ENCODE results near the gene WDR90. TPM values are rescaled to one million over a fixed set of nuclear protein-coding genes. Genes with fewer than 3 reads are reported as not detected.
A peak's percentile ranks its signal among the peaks of the same experiment; 100 is the strongest.

The WDR90 gene
- total and polyA plus RNA-seq, 2 experiments from 2014 or later, result 8.2 to 16.5 TPM

DNA sequence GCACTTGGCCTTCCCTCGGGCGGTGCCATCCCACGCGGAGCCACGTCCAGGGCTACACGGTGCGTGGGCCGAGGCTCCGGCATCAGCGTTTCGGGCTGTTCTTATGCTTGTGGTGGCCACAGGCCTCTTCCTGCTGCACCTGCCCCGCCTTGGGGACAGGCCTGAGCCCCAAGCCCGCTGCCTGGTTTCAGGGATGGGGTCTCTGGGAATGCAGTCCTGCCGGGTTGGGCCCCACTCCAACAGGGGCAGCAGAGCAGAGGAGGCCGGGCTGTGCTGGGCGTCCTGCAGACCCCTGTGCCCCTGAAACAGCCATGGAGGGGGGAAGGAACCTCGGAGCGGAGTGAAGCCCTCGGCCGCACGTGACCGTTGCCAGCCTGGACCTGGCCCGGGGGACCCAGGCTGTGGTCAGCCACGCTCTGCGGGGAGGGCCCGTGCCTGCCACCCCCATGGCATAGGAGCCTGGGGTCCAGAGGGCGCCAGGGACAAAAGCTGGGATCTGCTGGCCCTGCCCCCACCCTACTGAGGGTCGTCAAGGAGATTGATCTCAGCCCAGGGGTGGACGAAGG is 18.8 kb upstream of the WDR90 start:
- H3K9me2 ChIP-seq (ENCODE audit: insufficient read depth), result no peaks in the 10 kb centered on the region
- TF ChIP-seq EZH2 (IDR thresholded peaks at IDR 0.05; ENCODE audit: insufficient read depth, poor library complexity, severe bottlenecking) (no peak), EZH2phosphoT487 (IDR thresholded peaks at IDR 0.05; ENCODE audit: insufficient read depth, low read depth) (no peak)
- peaks cover 18% of the 10 kb centered on the region for H3K4me1 ChIP-seq (ENCODE audit: insufficient read depth)
- in situ Hi-C loops (cut with MboI), result no loop called here
- H3F3A ChIP-seq (ENCODE audit: insufficient read depth), result 0 out of 2 replicates have a peak, but pooled peaks cover 4% of the 10 kb centered on the region
- peaks cover 9% of the 10 kb centered on the region for H3K79me2 ChIP-seq (ENCODE audit: insufficient read depth)
- no peaks in the 10 kb centered on the region for H3K9me3 ChIP-seq (ENCODE audit: low read depth)
- no peaks in the 10 kb centered on the region for H3K27me3 ChIP-seq (replicated peaks; ENCODE audit: insufficient read depth)
- 42 to 46% methylated on average over 26 to 28 of the region's 29 CpGs for WGBS, 2 experiments (ENCODE audit: low coverage in 1 of 2, low lambda C conversion rate in 2 of 2, missing lambda C conversion rate in 2 of 2)
- H3K4me3 ChIP-seq, result no peak overlapping the region
- no peak overlapping the region for H3K9ac ChIP-seq
- H2AFZ ChIP-seq, result no peak overlapping the region
- no peak overlapping the region for H3K27ac ChIP-seq
- DNase-seq, result peak; percentile 47
- no peaks in the 10 kb centered on the region for H4K20me1 ChIP-seq (ENCODE audit: insufficient read depth)
- no peaks in the 10 kb centered on the region for H3K36me3 ChIP-seq (ENCODE audit: low read depth)
- H3K4me2 ChIP-seq (ENCODE audit: unreplicated experiment), result no peak overlapping the region

DNA sequence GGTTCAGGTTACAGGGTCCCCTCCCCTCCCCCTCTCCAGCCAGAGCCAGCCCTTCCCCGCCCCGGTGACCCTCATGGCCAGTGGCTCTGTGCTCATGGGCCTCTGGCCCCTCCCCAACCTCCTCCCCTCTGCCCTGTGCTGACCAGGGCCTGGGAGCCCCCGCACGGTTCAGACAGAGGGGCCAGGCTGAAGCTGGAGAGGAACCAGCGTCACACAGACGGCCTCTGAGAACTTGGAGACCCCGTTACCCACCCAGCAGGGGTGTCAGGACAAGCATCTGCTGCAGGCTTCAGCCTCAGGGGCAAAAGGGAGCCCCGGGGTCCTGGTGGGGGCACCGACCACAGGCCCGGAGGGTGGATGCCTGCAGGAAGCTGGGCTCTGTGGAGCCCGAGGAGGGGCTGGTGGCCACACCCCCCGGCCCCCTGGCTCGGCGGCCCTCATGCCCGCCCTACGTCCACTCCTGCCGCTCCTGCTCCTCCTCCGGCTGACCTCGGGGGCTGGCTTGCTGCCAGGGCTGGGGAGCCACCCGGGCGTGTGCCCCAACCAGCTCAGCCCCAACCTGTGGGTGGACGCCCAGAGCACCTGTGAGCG is 18.3 kb upstream of the WDR90 start, which contains the start of gene WFIKKN1:
Gene WFIKKN1 (plus strand): TSS at position 171 of the 591 bp plus-strand sequence. CDS start 269 bp downstream, at position 440.
- WGBS, 2 experiments (ENCODE audit: low coverage in 1 of 2, low lambda C conversion rate in 2 of 2, missing lambda C conversion rate in 2 of 2), result 6 to 10% methylated on average over 19 to 23 of the region's 23 CpGs
- H4K20me1 ChIP-seq (ENCODE audit: insufficient read depth), result no peaks in the 10 kb centered on the region
- DNase-seq, result peak; percentile 26
- no peaks in the 10 kb centered on the region for H3K9me3 ChIP-seq (ENCODE audit: low read depth)
- no peak within 1 kb of the TSS for H3K9ac ChIP-seq
- no peak for TF ChIP-seq EZH2phosphoT487 (IDR thresholded peaks at IDR 0.05; ENCODE audit: insufficient read depth, low read depth)
- no peak for TF ChIP-seq EZH2 (IDR thresholded peaks at IDR 0.05; ENCODE audit: insufficient read depth, poor library complexity, severe bottlenecking)
- H3K27ac ChIP-seq, result no peak within 1 kb of the TSS
- peaks cover 18% of the 10 kb centered on the region for H3K4me1 ChIP-seq (ENCODE audit: insufficient read depth)
- H3K4me2 ChIP-seq (ENCODE audit: unreplicated experiment), result no peak within 1 kb of the TSS
- H2AFZ ChIP-seq, result no peak within 1 kb of the TSS
- 0 out of 2 replicates have a peak, but pooled peaks cover 4% of the 10 kb centered on the region for H3F3A ChIP-seq (ENCODE audit: insufficient read depth)
- no peaks in the 10 kb centered on the region for H3K36me3 ChIP-seq (ENCODE audit: low read depth)
- in situ Hi-C loops (cut with MboI), result no loop called here
- H3K79me2 ChIP-seq (ENCODE audit: insufficient read depth), result peaks cover 14% of the 10 kb centered on the region
- H3K9me2 ChIP-seq (ENCODE audit: insufficient read depth), result no peaks in the 10 kb centered on the region
- no peak within 1 kb of the TSS for H3K4me3 ChIP-seq
- no peaks in the 10 kb centered on the region for H3K27me3 ChIP-seq (replicated peaks; ENCODE audit: insufficient read depth)

DNA sequence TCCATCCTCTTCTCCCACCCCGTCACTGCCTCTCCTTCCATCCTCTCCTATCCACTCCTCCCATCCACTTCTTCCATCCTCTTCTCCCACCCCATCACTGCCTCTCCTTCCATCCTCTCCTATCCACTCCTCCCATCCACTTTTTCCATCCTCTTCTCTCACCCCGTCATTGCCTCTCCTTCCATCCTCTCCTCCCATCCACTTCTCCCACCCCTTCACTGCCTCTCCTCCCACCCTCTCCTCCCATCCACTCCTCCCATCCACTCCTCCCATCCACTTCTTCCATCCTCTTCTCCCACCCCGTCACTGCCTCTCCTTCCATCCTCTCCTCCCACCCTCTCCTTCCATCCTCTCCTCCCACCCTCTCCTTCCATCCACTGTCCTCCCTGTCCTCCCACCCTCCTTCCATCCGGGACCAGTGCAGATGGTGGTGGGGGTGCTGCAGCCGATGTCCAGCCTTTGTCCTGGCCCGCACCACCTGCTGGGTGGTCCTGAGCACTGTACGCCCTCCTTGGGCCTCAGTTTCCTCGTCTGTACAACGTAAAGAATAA is 17.3 kb upstream of the WDR90 start:
- peaks cover 14% of the 10 kb centered on the region for H3K79me2 ChIP-seq (ENCODE audit: insufficient read depth)
- H3K27me3 ChIP-seq (replicated peaks; ENCODE audit: insufficient read depth), result no peaks in the 10 kb centered on the region
- in situ Hi-C loops (cut with MboI), result no loop called here
- H3F3A ChIP-seq (ENCODE audit: insufficient read depth), result no peaks in the 10 kb centered on the region
- H3K4me3 ChIP-seq, result no peak overlapping the region
- H3K4me1 ChIP-seq (ENCODE audit: insufficient read depth), result peaks cover 12% of the 10 kb centered on the region
- TF ChIP-seq EZH2 (IDR thresholded peaks at IDR 0.05; ENCODE audit: insufficient read depth, poor library complexity, severe bottlenecking) (no peak), EZH2phosphoT487 (IDR thresholded peaks at IDR 0.05; ENCODE audit: insufficient read depth, low read depth) (no peak)
- WGBS, 2 experiments (ENCODE audit: low coverage in 1 of 2, low lambda C conversion rate in 2 of 2, missing lambda C conversion rate in 2 of 2), result 39 to 48% methylated on average over 6 to 9 of the region's 9 CpGs
- no peak overlapping the region for H3K27ac ChIP-seq
- H3K9ac ChIP-seq, result no peak overlapping the region
- H4K20me1 ChIP-seq (ENCODE audit: insufficient read depth), result no peaks in the 10 kb centered on the region
- H3K9me3 ChIP-seq (ENCODE audit: low read depth), result no peaks in the 10 kb centered on the region
- no peak overlapping the region for H2AFZ ChIP-seq
- no peaks in the 10 kb centered on the region for H3K36me3 ChIP-seq (ENCODE audit: low read depth)
- DNase-seq, result no peak
- H3K9me2 ChIP-seq (ENCODE audit: insufficient read depth), result no peaks in the 10 kb centered on the region
- H3K4me2 ChIP-seq (ENCODE audit: unreplicated experiment), result no peak overlapping the region

DNA sequence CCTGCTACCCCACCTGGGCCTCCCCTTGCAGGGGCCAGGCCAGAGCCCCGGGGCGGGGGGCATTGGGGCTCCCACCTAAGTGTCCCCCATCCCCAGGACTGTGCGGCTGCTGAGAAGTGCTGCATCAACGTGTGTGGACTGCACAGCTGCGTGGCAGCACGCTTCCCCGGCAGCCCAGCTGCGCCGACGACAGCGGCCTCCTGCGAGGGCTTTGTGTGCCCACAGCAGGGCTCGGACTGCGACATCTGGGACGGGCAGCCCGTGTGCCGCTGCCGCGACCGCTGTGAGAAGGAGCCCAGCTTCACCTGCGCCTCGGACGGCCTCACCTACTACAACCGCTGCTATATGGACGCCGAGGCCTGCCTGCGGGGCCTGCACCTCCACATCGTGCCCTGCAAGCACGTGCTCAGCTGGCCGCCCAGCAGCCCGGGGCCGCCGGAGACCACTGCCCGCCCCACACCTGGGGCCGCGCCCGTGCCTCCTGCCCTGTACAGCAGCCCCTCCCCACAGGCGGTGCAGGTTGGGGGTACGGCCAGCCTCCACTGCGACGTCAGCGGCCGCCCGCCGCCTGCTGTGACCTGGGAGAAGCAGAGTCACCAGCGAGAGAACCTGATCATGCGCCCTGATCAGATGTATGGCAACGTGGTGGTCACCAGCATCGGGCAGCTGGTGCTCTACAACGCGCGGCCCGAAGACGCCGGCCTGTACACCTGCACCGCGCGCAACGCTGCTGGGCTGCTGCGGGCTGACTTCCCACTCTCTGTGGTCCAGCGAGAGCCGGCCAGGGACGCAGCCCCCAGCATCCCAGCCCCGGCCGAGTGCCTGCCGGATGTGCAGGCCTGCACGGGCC is 16.5 kb upstream of the WDR90 start:
- Histone ChIP-seq H3K79me2 (ENCODE audit: insufficient read depth) (peaks cover 14% of the 10 kb centered on the region), H3K4me1 (ENCODE audit: insufficient read depth) (0 out of 2 replicates have a peak, but pooled peaks cover 6% of the 10 kb centered on the region), H3K36me3 (ENCODE audit: low read depth) (no peaks in the 10 kb centered on the region), H3K4me2 (ENCODE audit: unreplicated experiment) (no peak overlapping the region), H3K27me3 (replicated peaks; ENCODE audit: insufficient read depth) (no peaks in the 10 kb centered on the region), H2AFZ (no peak overlapping the region), H3F3A (ENCODE audit: insufficient read depth) (no peaks in the 10 kb centered on the region), H3K9ac (no peak overlapping the region), H3K4me3 (no peak overlapping the region), H4K20me1 (ENCODE audit: insufficient read depth) (no peaks in the 10 kb centered on the region), H3K9me3 (ENCODE audit: low read depth) (no peaks in the 10 kb centered on the region), H3K9me2 (ENCODE audit: insufficient read depth) (no peaks in the 10 kb centered on the region), H3K27ac (no peak overlapping the region)
- in situ Hi-C loops (cut with MboI), result no loop called here
- no peak for TF ChIP-seq EZH2phosphoT487 (IDR thresholded peaks at IDR 0.05; ENCODE audit: insufficient read depth, low read depth)
- TF ChIP-seq EZH2 (IDR thresholded peaks at IDR 0.05; ENCODE audit: insufficient read depth, poor library complexity, severe bottlenecking), result no peak
- DNase-seq, result no peak
- WGBS, 2 experiments (ENCODE audit: low coverage in 1 of 2, low lambda C conversion rate in 2 of 2, missing lambda C conversion rate in 2 of 2), result 95 to 96% methylated on average over 42 to 65 of the region's 67 CpGs

Data from GM23248 (cell line).